Left ventricle myocardium inferior (tissue), 1 donor: Measurements from ENCODE around the gene RAB24. TPM values are rescaled to one million over a fixed set of nuclear protein-coding genes. Genes with fewer than 3 reads are reported as not detected.

Experiments
- DNase-seq: peaks from one replicate; pipeline ENCODE4 v3.0.0-alpha.2; 2020
- H3K27ac ChIP-seq: fragments of 200-600 bp; replicated peaks from 2 replicates; pipeline ENCODE4 v1.8.0; 2021
- H3K27me3 ChIP-seq: fragments of 200-600 bp; 2 replicates; pipeline ENCODE4 v1.8.0; 2021; ENCODE audit warnings: low read depth
- H3K36me3 ChIP-seq: fragments of 200-600 bp; 2 replicates; pipeline ENCODE4 v1.8.0; 2021
- H3K4me1 ChIP-seq: fragments of 200-600 bp; 2 replicates; pipeline ENCODE4 v1.8.0; 2021
- H3K4me3 ChIP-seq: fragments of 200-600 bp; 2 replicates; pipeline ENCODE4 v1.8.0; 2021; ENCODE audit warnings: mild to moderate bottlenecking, moderate library complexity
- H3K9me3 ChIP-seq: fragments of 200-600 bp; replicated peaks from 2 replicates; pipeline ENCODE4 v1.8.0; 2021
- intact Hi-C: fragments of 100-400 bp; cut with micrococcal nuclease; formaldehyde crosslinking; loops from one replicate; pipeline ENCODE4 v1.11.0; 2022
- total RNA-seq: library from RNA; stranded (reverse); fragmentation: NEBNext Ultra II Directional; extraction: Animal tissue kit (Norgen Biotek cat#: 25700); gene quantifications from one replicate; pipeline ENCODE4 v1.2.1, GENCODE V29; 2021
- TF ChIP-seq, protein P1 (sequence below): fragments of 200-600 bp; IDR thresholded peaks from 2 replicates; pipeline ENCODE4 v1.8.0; 2021; ENCODE audit warnings: antibody characterized with exemption, mild to moderate bottlenecking, borderline replicate concordance
- donor health status: DM: no; HTN: yes; CAD: no; lungs with severe emphysema.

RAB24 gene
- total RNA-seq, 1 donor from 2014 or later, result 25.3 TPM

DNA sequence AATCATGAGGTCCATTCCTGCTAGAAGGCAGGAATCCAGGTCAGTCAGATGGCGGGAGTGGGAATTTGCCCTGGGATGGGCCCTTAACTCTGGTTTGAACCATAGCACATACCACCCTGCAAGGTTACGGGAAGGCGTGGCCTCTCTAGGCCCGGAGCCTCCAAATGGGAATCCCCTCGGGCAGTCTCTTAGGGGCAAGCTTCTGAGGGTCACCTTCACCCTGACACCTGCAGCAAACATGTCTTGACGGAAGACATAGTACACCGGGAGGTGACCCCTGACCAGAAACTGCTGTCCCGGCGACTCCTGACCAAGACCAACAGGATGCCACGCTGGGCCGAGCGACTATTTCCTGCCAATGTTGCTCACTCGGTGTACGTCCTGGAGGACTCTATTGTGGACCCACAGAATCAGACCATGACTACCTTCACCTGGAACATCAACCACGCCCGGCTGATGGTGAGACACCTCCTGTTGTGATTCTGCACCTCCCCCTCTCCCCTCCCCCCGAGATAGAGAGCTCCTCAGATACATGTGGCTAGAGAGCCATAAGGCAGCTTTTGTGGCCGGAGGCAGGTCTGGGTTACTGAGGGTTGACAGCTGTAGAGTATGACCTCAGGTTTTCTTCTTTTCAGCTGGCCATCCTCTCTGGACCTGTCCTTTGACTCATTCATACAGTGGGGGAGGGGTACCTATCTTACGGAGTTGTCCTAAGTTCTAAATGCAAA lies 1.0 kb upstream of the RAB24 start:
- Histone ChIP-seq H3K36me3 (peaks cover 29% of the 10 kb centered on the region), H3K27me3 (no peaks in the 10 kb centered on the region), H3K4me1 (peaks cover 71% of the 10 kb centered on the region), H3K27ac (peak overlapping the region; percentile 93), H3K4me3 (peak overlapping the region; percentile 97), H3K9me3 (no peaks in the 10 kb centered on the region)
- TF ChIP-seq, protein P1, sequence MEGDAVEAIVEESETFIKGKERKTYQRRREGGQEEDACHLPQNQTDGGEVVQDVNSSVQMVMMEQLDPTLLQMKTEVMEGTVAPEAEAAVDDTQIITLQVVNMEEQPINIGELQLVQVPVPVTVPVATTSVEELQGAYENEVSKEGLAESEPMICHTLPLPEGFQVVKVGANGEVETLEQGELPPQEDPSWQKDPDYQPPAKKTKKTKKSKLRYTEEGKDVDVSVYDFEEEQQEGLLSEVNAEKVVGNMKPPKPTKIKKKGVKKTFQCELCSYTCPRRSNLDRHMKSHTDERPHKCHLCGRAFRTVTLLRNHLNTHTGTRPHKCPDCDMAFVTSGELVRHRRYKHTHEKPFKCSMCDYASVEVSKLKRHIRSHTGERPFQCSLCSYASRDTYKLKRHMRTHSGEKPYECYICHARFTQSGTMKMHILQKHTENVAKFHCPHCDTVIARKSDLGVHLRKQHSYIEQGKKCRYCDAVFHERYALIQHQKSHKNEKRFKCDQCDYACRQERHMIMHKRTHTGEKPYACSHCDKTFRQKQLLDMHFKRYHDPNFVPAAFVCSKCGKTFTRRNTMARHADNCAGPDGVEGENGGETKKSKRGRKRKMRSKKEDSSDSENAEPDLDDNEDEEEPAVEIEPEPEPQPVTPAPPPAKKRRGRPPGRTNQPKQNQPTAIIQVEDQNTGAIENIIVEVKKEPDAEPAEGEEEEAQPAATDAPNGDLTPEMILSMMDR, result no peak
- intact Hi-C loops, result no loop called here
- no peak for DNase-seq

GRCh38 chr5:177303925-177304391 lies 439 bp upstream of the RAB24 start:
- TF ChIP-seq, protein P1, result no peak
- Histone ChIP-seq H3K4me1 (peaks cover 68% of the 10 kb centered on the region), H3K27me3 (no peaks in the 10 kb centered on the region), H3K36me3 (peaks cover 29% of the 10 kb centered on the region), H3K4me3 (peak overlapping the region; percentile 97), H3K9me3 (no peaks in the 10 kb centered on the region), H3K27ac (peak overlapping the region; percentile 93)
- no peak for DNase-seq
- intact Hi-C loops, result no loop called here

GRCh38 chr5:177302354-177303110 lies 987 bp downstream of the RAB24 start:
- peaks cover 65% of the 10 kb centered on the region for H3K4me1 ChIP-seq
- intact Hi-C loops, result no loop called here
- peak overlapping the region; percentile 97 for H3K4me3 ChIP-seq
- peaks cover 34% of the 10 kb centered on the region for H3K36me3 ChIP-seq
- DNase-seq, result no peak
- TF ChIP-seq, protein P1, result no peak
- H3K9me3 ChIP-seq, result no peaks in the 10 kb centered on the region
- no peaks in the 10 kb centered on the region for H3K27me3 ChIP-seq
- H3K27ac ChIP-seq, result peak overlapping the region; percentile 93

DNA sequence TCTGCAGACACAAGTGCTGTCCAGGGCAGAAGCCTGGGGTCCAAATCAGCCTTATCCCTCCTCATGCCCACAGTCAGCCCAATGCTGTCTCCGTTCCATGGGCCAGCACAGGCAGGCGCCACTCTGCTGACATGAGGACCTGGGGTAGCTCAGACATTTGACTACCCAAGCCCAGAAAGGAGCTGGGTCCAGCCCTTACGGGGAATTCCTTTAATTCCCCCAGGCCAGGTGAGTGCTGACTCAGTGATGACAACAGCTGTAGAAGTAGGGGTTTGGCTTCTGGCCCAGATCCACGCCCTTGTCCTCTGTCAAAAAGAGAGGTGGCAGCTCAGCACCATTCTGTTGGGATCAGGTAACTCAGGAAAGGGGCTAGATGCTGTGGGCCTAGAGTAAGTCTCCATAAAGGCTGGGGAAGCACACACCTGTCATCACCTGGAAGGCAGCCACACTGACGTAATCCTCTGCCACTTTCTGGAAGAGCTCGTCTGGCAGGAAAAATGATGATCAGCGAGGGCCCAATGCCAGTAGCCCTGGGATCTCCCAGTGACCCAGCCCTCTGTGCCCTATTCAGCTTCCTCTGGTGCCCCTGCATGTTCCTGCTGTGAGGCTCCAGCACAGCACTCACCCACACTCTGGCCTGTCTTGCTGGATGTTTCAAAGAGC lies 1.9 kb downstream of the RAB24 start:
- Histone ChIP-seq H3K27ac (peak overlapping the region; percentile 77), H3K9me3 (no peaks in the 10 kb centered on the region), H3K27me3 (no peaks in the 10 kb centered on the region), H3K4me3 (peak overlapping the region; percentile 97), H3K4me1 (peaks cover 71% of the 10 kb centered on the region), H3K36me3 (peaks cover 28% of the 10 kb centered on the region)
- TF ChIP-seq, protein P1, result no peak
- DNase-seq, result no peak
- intact Hi-C loops, result no loop called here

DNA sequence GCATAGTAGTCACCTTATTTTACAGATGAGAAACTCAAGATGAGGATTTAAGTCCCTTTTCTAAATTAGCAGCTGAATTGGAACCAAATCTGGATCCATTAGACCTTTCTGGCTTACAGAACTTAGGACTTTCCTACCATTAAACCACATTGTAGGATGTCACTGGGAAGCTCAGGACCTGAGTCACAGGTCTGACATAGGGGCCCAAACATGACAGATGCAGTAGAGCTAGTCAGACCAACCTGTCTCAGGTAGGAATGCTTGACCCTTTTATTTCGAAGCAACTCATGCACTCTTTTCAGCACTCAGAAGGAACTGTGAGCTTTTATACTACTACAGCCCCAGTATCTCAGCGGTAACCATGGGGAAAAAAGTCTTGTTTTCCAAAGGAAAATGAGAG lies 2.6 kb downstream of the RAB24 start:
- intact Hi-C loops, result no loop called here
- Histone ChIP-seq H3K4me3 (no peak overlapping the region), H3K4me1 (peaks cover 78% of the 10 kb centered on the region), H3K27ac (peak overlapping the region; percentile 77), H3K27me3 (no peaks in the 10 kb centered on the region), H3K9me3 (no peaks in the 10 kb centered on the region), H3K36me3 (peaks cover 25% of the 10 kb centered on the region)
- no peak for DNase-seq
- TF ChIP-seq, protein P1, result no peak
